ENCODE data around the gene BRK1. TPM values are rescaled to one million over a fixed set of nuclear protein-coding genes. Genes with fewer than 3 reads are reported as not detected.
"Not testable (repeated sequence)": the region's sequence is repeated elsewhere in the genome, so short reads cannot be mapped to it uniquely, and the experiment has no call there.

The BRK1 gene
- total RNA-seq, result 100 to 1,000 TPM in 1 of 3 donors, 10 to 100 TPM in 2; 71.7 to 118 (median 85.5) TPM
- long read RNA-seq, donor 1, transcript BRK1-201 (3 exons, 1,233 nt), result major isoform, 136 of 145 reads
- long read RNA-seq, donor 1, partial matches to known transcripts, result 0 of 145 reads
- long read RNA-seq, donor 1, other reads (novel, unspliced or antisense), result 9 of 145 reads
- long read RNA-seq, donor 2, transcript BRK1-201 (3 exons, 1,233 nt), result major isoform, 124 of 135 reads
- long read RNA-seq, donor 2, partial matches to known transcripts, result 4 of 135 reads
- long read RNA-seq, donor 2, other reads (novel, unspliced or antisense), result 7 of 135 reads

DNA sequence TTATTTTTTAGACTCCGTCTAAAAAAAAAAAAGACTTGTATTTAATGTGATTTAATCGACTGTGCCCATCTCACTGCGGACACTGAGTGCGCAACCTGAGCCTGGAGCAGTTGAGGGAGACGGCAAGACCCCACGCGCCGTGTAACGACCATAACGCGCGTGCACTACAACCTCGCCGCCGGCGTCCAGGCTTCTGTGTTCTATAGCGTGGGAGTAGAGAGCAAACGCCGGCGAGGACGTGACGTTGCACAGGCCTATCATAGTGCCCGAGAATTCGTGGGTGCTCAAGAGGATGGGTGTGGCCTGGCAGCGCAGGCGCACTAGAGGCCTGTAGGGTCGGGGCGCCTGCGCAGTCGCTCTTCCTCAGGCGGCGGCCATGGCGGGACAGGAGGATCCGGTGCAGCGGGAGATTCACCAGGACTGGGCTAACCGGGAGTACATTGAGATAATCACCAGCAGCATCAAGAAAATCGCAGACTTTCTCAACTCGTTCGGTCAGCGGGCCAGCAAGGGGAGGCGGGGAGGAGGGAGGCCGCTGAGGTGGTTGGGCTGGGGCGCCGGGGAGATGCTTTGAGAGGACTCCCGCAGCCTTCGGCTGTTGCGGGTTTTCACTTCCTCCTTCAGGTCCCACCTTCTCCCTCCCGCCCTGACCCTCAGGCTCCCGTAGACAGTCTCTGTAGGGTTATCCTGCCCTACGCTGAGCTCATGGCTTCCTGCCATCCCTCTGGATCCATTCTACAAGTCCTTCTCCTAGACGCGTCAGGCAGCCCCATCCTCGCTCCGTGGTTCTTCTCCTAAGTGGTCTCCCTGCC is at the start of gene BRK1:
TSS of gene BRK1 (plus strand) at position 350 of the 812 bp plus-strand sequence. CDS start at position 377, 27 bp downstream.
- DNase-seq (peak; percentile 94 to 97 (median 97)), ATAC-seq (peak; percentile 99)
- intact Hi-C loops (cut with DNase I, micrococcal nuclease), result no loop called here
- TF ChIP-seq, protein P1, sequence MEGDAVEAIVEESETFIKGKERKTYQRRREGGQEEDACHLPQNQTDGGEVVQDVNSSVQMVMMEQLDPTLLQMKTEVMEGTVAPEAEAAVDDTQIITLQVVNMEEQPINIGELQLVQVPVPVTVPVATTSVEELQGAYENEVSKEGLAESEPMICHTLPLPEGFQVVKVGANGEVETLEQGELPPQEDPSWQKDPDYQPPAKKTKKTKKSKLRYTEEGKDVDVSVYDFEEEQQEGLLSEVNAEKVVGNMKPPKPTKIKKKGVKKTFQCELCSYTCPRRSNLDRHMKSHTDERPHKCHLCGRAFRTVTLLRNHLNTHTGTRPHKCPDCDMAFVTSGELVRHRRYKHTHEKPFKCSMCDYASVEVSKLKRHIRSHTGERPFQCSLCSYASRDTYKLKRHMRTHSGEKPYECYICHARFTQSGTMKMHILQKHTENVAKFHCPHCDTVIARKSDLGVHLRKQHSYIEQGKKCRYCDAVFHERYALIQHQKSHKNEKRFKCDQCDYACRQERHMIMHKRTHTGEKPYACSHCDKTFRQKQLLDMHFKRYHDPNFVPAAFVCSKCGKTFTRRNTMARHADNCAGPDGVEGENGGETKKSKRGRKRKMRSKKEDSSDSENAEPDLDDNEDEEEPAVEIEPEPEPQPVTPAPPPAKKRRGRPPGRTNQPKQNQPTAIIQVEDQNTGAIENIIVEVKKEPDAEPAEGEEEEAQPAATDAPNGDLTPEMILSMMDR (IDR thresholded peaks at IDR 0.05), result no peak
- no peaks in the 10 kb centered on the region for H3K9me3 ChIP-seq
- peaks cover 13% of the 10 kb centered on the region for H3K4me1 ChIP-seq (ENCODE audit: low read depth)
- H3K36me3 ChIP-seq (ENCODE audit: low read depth), result no peaks in the 10 kb centered on the region
- peak within 1 kb of the TSS; percentile 87 for H3K4me3 ChIP-seq

DNA sequence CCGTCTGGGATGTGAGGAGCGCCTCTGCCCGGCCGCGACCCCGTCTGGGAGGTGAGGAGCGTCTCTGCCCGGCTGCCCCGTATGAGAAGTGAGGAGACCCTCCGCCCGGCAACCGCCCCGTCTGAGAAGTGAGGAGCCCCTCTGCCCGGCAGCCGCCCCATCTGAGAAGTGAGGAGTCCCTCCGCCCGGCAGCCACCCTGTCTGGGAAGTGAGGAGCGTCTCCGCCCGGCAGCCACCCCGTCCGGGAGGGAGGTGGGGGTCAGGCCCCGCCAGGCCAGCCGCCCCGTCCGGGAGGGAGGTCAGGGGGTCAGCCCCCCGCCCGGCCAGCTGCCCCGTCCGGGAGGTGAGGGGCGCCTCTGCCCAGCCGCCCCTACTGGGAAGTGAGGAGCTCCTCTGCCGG is 45.4 kb upstream of the BRK1 start:
- intact Hi-C loops (cut with DNase I, micrococcal nuclease); H3K9me3 ChIP-seq; ATAC-seq; DNase-seq; H3K36me3 ChIP-seq (ENCODE audit: low read depth); H3K4me1 ChIP-seq (ENCODE audit: low read depth); H3K4me3 ChIP-seq: not testable (repeated sequence)

DNA sequence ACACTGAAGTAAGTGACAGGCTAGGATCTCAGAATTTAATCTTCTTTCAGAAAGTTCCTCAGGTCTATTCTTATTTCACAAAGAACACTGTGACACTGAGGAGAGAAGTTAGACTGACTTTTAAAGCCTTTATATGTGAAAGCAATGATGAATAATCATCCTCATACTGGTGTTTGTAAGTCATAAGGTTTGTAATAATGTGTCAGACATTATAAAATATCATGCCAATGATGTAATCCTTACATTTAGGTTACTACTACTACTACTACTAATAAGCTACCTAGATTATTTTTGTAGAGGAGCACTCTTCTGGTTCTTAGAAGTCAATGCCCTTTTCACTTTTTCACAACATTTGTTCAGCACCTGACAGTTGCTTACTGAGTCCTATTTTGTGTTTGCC is 40.8 kb upstream of the BRK1 start:
- H3K36me3 ChIP-seq (ENCODE audit: low read depth), result no peaks in the 10 kb centered on the region
- TF ChIP-seq, protein P1 (IDR thresholded peaks at IDR 0.05), result no peak
- no peak for DNase-seq
- no peak for ATAC-seq
- no peaks in the 10 kb centered on the region for H3K9me3 ChIP-seq
- no peaks in the 10 kb centered on the region for H3K4me1 ChIP-seq (ENCODE audit: low read depth)
- no peak overlapping the region for H3K4me3 ChIP-seq
- intact Hi-C loops (cut with DNase I, micrococcal nuclease), result no loop called here

DNA sequence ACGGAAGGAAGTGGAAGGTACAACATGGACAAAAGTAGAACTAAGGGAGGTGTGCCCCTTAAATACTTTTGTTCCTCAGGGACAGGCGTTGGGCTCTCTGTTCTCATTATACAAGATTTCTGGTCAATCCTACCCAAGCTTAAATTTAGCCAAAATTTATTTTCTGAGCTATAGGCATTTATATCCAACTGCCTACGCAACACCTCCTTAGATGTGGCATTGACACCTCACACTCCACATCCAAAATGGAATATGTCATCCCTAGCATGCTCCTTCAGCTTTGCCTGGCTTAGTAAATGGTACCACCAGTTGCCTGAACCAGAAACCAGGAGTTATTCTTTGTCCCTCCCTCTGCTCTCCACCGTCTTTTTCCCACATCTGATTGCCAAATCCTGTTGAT is 33.6 kb upstream of the BRK1 start:
- Histone ChIP-seq H3K4me3 (no peak overlapping the region), H3K36me3 (ENCODE audit: low read depth) (no peaks in the 10 kb centered on the region), H3K9me3 (no peaks in the 10 kb centered on the region), H3K4me1 (ENCODE audit: low read depth) (no peaks in the 10 kb centered on the region)
- DNase-seq (no peak), ATAC-seq (no peak)
- intact Hi-C loops (cut with DNase I, micrococcal nuclease), result no loop called here
- TF ChIP-seq, protein P1 (IDR thresholded peaks at IDR 0.05), result no peak

DNA sequence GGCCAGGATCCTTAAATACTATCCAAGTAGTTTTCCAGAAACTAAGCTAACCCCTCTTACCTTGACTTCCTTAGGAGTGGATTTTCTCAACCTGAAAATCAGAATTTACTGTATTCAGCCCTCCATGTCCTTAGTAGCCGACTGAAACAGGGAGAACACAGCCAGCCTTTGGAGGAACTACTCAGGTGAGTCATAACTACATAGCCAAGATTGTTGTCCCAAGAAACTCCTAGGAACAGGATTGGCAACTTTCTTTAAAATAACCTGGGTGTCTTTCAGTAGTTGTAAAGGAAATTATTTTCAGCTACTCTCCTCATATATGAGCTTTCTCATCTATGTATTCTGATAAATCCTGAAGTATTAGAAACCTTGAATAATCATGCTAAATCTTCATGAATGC is 29.7 kb upstream of the BRK1 start:
- TF ChIP-seq, protein P1 (IDR thresholded peaks at IDR 0.05), result no peak

DNA sequence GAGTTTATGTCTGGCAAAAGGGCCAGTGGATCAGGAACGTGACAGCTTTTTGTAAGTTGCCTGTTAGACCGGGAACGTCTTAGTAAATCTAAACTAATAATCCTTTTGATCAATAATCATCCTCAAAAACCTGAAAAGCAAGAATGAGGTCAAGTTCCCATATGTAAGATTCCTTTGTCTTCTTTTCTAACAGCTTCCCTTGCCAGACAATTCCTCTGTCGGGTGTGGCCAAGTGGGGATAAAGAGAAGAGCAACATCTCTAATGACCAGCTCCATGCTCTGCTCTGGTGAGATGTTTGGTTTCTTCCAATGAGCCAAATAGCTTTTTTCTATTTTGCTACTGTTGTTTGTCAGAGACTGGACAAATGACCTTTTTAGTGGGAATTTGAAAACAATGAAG is 27.2 kb upstream of the BRK1 start:
- TF ChIP-seq, protein P1 (IDR thresholded peaks at IDR 0.05), result no peak
- ATAC-seq, result no peak

More for the DNA sequence above, 29.7 kb upstream of the BRK1 start:
- no peak overlapping the region for H3K4me3 ChIP-seq
- no peaks in the 10 kb centered on the region for H3K9me3 ChIP-seq
- no peaks in the 10 kb centered on the region for H3K4me1 ChIP-seq (ENCODE audit: low read depth)
- DNase-seq (no peak), ATAC-seq (no peak)
- H3K36me3 ChIP-seq (ENCODE audit: low read depth), result no peaks in the 10 kb centered on the region
- intact Hi-C loops (cut with DNase I, micrococcal nuclease), result no loop called here

More for the DNA sequence above, 27.2 kb upstream of the BRK1 start:
- Histone ChIP-seq H3K4me1 (ENCODE audit: low read depth) (no peaks in the 10 kb centered on the region), H3K9me3 (no peaks in the 10 kb centered on the region), H3K4me3 (no peak overlapping the region), H3K36me3 (ENCODE audit: low read depth) (no peaks in the 10 kb centered on the region)
- intact Hi-C loops (cut with DNase I, micrococcal nuclease), result no loop called here
- no peak for DNase-seq
